ENCODE results near the gene DHRS7C.

GRCh38 chr17:9765322-9765721, 26.1 kb downstream of the DHRS7C start:
- TF ChIP-seq ZBED4 (CRISPR knock-in tag; IDR thresholded peaks at IDR 0.05; ENCODE audit: borderline replicate concordance): no peak
- no peak for TF ChIP-seq BRF2 (CRISPR knock-in tag; IDR thresholded peaks at IDR 0.05)
- TF ChIP-seq ARID5B (CRISPR knock-in tag; IDR thresholded peaks at IDR 0.05): no peak
- no peak for TF ChIP-seq BHLHE40 (IDR thresholded peaks at IDR 0.05; ENCODE audit: low read length)
- TF ChIP-seq NFATC3 (CRISPR knock-in tag; IDR thresholded peaks at IDR 0.05): no peak
- TF ChIP-seq SMARCE1 (IDR thresholded peaks at IDR 0.05; ENCODE audit: borderline replicate concordance): no peak
